Measurements from ENCODE around the gene LYL1.
"Not testable (repeated sequence)": the region's sequence is repeated elsewhere in the genome, so short reads cannot be mapped to it uniquely, and the experiment has no call there.

LYL1 gene

GRCh38 chr19:13102666-13103580 lies at the start of gene LYL1:
TSS of gene LYL1 (minus strand) at chr19:13102858. CDS start at chr19:13101171, 1,687 bp downstream.
- H3K79me2 ChIP-seq (ENCODE audit: control insufficient read depth, insufficient read depth, low read length, unreplicated experiment): no peaks in the 10 kb centered on the region
- H3K36me3 ChIP-seq (ENCODE audit: insufficient read depth, low read length): no peaks in the 10 kb centered on the region
- H3K4me3 ChIP-seq (ENCODE audit: low read depth, low read length): peak within 1 kb of the TSS; percentile 56
- H3K27me3 ChIP-seq (ENCODE audit: insufficient read depth, low read length): no peaks in the 10 kb centered on the region
- no peak within 1 kb of the TSS for H3K27ac ChIP-seq (ENCODE audit: low read depth, low read length)
- peaks cover 9% of the 10 kb centered on the region for H3K4me1 ChIP-seq (ENCODE audit: control insufficient read depth, insufficient read depth, low read length, unreplicated experiment)
- H2AFZ ChIP-seq (ENCODE audit: low read length, unreplicated experiment): peak within 1 kb of the TSS; percentile 7

DNA sequence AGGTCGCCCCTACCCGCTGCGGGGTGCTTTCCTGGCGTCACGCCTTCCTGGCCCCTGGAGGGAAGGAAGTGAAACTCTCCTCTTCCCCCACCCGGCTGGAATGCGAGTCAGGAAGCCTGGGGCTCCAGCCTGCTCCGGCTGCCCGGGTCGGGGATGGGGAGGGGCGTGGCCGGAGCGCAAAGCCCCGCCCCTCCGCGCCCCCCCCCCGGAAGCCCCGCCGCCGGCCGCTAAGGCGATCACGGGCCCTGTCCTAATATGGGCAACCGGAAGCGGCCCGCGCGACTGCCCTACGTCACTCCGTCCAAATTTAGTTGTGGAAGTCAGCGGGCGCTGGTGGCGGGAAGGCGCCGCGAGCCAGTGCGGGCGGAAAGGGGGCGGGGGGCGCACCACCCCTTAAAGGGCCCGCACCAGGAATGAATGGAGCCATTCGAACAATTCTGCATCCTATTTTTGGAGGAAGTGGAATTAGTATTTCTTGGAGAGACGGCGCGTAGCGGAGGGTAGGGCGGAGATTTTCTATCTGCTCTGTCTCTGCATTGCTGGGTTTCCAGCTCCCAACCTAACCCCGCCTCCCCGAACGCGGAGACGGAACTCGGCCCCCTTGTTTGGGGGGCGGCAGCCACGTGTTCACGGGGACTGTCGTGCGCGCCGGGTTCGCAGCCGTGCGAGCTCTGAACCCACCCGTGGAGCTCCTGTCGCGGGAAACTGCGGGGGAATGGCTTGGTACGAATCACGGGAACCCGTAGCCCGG lies 49.1 kb upstream of the LYL1 start:
- peaks cover 13% of the 10 kb centered on the region for H3K4me1 ChIP-seq (ENCODE audit: control insufficient read depth, insufficient read depth, low read length, unreplicated experiment)
- no peaks in the 10 kb centered on the region for H3K27me3 ChIP-seq (ENCODE audit: insufficient read depth, low read length)
- peak overlapping the region; percentile 97 for H3K4me3 ChIP-seq (ENCODE audit: low read depth, low read length)
- H3K36me3 ChIP-seq (ENCODE audit: insufficient read depth, low read length): peaks cover 9% of the 10 kb centered on the region; the same call in 1 of the 2 replicates
- no peak overlapping the region for H2AFZ ChIP-seq (ENCODE audit: low read length, unreplicated experiment)
- peaks cover 36% of the 10 kb centered on the region for H3K79me2 ChIP-seq (ENCODE audit: control insufficient read depth, insufficient read depth, low read length, unreplicated experiment)
- peak overlapping the region; percentile 96 for H3K27ac ChIP-seq (ENCODE audit: low read depth, low read length)

- no peaks in the 10 kb centered on the region for H3K27me3 ChIP-seq (ENCODE audit: insufficient read depth, low read length)
- H3K27ac ChIP-seq (ENCODE audit: low read depth, low read length): peak overlapping the region; percentile 89
- peaks cover 8% of the 10 kb centered on the region for H3K4me1 ChIP-seq (ENCODE audit: control insufficient read depth, insufficient read depth, low read length, unreplicated experiment)
- H2AFZ ChIP-seq (ENCODE audit: low read length, unreplicated experiment): no peak overlapping the region
- H3K79me2 ChIP-seq (ENCODE audit: control insufficient read depth, insufficient read depth, low read length, unreplicated experiment): peaks cover 36% of the 10 kb centered on the region
- H3K4me3 ChIP-seq (ENCODE audit: low read depth, low read length): peak overlapping the region; percentile 95
- H3K36me3 ChIP-seq (ENCODE audit: insufficient read depth, low read length): peaks cover 9% of the 10 kb centered on the region; the same call in 1 of the 2 replicates
These were observed 48.4 kb upstream of the LYL1 start for GRCh38 chr19:13150931-13151604.

DNA sequence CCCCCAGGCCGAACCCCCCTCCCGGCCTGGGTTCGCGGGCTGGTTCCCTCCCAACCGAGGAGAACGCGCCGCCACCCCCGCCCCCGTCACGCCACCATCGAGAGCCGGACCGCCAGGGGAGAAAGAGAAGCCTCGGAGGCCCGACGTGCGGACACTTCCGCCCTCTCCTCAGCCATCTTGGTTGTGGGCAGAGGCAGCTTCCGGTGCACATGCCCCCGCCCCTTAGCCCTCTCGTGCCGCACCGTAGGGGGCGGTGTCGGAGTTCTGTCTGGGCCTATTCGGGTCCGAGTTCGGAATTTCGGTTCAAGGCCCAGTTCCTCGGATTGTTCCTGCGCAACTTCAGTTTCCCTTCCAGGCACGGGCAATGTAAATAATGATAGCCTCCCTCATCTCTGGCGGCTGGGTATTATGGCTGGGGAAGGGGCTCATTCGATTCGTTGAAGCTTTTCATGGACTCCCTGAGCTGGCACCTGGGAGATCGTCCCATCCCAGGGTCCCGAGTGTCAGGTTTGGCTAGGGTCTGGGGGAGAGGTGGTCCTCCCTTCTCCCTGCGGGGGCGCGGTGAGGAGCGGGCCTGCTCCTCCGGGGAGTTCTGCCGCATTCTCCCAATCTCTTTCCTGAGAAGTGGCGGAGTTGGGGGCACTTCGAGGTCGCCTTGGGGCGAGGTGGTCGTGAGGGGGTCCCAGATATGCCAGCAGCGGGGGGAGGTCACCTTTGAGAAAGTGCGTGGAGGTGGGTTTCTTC lies 47.7 kb upstream of the LYL1 start, which contains the start of the genes IER2 and STX10:
Gene IER2 (plus strand): TSS at position 225 of the 744 bp plus-strand sequence. CDS start 2,776 bp downstream, outside the sequence.
Gene STX10 (minus strand): TSS at position 189 of the 744 bp plus-strand sequence. CDS start 202 bp downstream, outside the sequence.
- no peaks in the 10 kb centered on the region for H3K27me3 ChIP-seq (ENCODE audit: insufficient read depth, low read length)
- H3K27ac ChIP-seq (ENCODE audit: low read depth, low read length): peak within 1 kb of the TSS; percentile 89
- peaks cover 4% of the 10 kb centered on the region for H3K4me1 ChIP-seq (ENCODE audit: control insufficient read depth, insufficient read depth, low read length, unreplicated experiment)
- H2AFZ ChIP-seq (ENCODE audit: low read length, unreplicated experiment): peak within 1 kb of the TSS; percentile 53
- H3K4me3 ChIP-seq (ENCODE audit: low read depth, low read length): peak within 1 kb of the TSS; percentile 95
- peaks cover 36% of the 10 kb centered on the region for H3K79me2 ChIP-seq (ENCODE audit: control insufficient read depth, insufficient read depth, low read length, unreplicated experiment)
- peaks cover 9% of the 10 kb centered on the region; the same call in 1 of the 2 replicates for H3K36me3 ChIP-seq (ENCODE audit: insufficient read depth, low read length)

- Histone ChIP-seq H3K27me3 (ENCODE audit: insufficient read depth, low read length) (no peaks in the 10 kb centered on the region), H3K4me1 (ENCODE audit: control insufficient read depth, insufficient read depth, low read length, unreplicated experiment) (no peaks in the 10 kb centered on the region), H3K27ac (ENCODE audit: low read depth, low read length) (no peak overlapping the region), H3K4me3 (ENCODE audit: low read depth, low read length) (peak overlapping the region; percentile 95), H2AFZ (ENCODE audit: low read length, unreplicated experiment) (peak overlapping the region; percentile 53), H3K79me2 (ENCODE audit: control insufficient read depth, insufficient read depth, low read length, unreplicated experiment) (peaks cover 35% of the 10 kb centered on the region), H3K36me3 (ENCODE audit: insufficient read depth, low read length) (peaks cover 9% of the 10 kb centered on the region; the same call in 1 of the 2 replicates)
These were observed 47.0 kb upstream of the LYL1 start for GRCh38 chr19:13149628-13150186.

DNA sequence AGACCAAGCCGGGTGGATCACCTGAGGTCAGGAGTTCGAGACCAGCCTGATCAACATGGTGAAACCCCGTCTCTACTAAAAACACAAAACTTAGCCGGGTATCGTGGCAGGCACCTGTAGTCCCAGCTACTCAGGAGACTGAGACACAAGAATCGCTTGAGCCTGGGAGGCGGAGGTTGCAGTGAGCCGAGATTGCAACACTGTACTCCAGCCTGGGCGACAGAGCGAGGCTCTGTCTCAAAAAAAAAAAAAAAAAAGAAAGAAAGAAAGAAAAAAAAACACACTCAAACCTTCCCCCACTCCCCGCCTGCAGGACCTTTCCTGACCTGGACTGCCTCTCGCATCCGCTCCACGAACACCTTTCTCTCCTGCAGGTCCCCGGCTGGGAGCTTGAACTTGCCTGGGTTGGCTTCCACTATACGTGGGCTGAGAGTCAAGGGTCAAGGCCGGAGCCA lies 46.5 kb upstream of the LYL1 start:
- H3K27ac ChIP-seq (ENCODE audit: low read depth, low read length); H3K27me3 ChIP-seq (ENCODE audit: insufficient read depth, low read length); H3K4me1 ChIP-seq (ENCODE audit: control insufficient read depth, insufficient read depth, low read length, unreplicated experiment); H2AFZ ChIP-seq (ENCODE audit: low read length, unreplicated experiment); H3K36me3 ChIP-seq (ENCODE audit: insufficient read depth, low read length): not testable (repeated sequence)
- Histone ChIP-seq H3K79me2 (ENCODE audit: control insufficient read depth, insufficient read depth, low read length, unreplicated experiment) (peaks cover 30% of the 10 kb centered on the region), H3K4me3 (ENCODE audit: low read depth, low read length) (peak overlapping the region; percentile 95)

- H3K27me3 ChIP-seq (ENCODE audit: insufficient read depth, low read length): no peaks in the 10 kb centered on the region
- no peak overlapping the region for H3K27ac ChIP-seq (ENCODE audit: low read depth, low read length)
- H2AFZ ChIP-seq (ENCODE audit: low read length, unreplicated experiment): no peak overlapping the region
- H3K4me3 ChIP-seq (ENCODE audit: low read depth, low read length): no peak overlapping the region
- peaks cover 17% of the 10 kb centered on the region for H3K79me2 ChIP-seq (ENCODE audit: control insufficient read depth, insufficient read depth, low read length, unreplicated experiment)
- H3K4me1 ChIP-seq (ENCODE audit: control insufficient read depth, insufficient read depth, low read length, unreplicated experiment): peaks cover 8% of the 10 kb centered on the region
- H3K36me3 ChIP-seq (ENCODE audit: insufficient read depth, low read length): no peaks in the 10 kb centered on the region
These were observed 44.3 kb upstream of the LYL1 start for GRCh38 chr19:13146763-13147563.

DNA sequence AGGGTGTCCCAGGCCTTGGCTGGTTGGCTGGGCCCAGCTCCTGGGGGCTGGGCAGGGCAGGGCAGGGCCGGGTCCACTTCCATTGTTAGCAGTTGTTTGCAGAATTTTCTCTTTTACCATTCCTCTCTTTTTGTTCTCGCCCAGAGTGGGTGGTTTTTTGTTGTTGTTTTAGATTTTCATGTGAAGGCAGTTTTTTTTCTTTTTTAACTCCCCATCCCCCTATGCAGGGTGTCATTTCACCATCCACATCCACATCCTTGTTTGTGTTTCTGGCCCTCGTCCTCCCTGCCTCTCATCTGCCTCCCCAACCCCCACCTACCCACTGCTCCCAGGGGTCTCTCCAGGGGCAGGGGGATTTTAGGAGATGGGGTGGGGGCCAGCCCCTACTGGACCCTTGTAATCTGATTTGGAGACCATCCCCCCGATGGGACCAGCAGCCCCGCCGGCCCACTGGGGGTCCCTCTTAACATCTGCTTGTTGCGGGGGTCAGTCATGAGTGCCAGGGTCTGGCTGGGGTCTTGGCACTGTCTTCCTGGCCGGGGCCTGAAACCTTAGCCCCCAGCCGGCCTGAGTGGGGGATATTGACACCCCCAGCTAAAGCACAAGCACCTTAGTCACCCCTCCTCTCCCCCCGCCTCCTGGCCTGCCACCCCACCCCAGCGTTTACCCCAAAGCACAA lies 37.1 kb upstream of the LYL1 start:
- H3K4me3 ChIP-seq (ENCODE audit: low read depth, low read length): no peak overlapping the region
- no peaks in the 10 kb centered on the region for H3K27me3 ChIP-seq (ENCODE audit: insufficient read depth, low read length)
- H3K79me2 ChIP-seq (ENCODE audit: control insufficient read depth, insufficient read depth, low read length, unreplicated experiment): peaks cover 4% of the 10 kb centered on the region

GRCh38 chr19:13138916-13139198 lies 36.2 kb upstream of the LYL1 start:
- peaks cover 17% of the 10 kb centered on the region for H3K4me1 ChIP-seq (ENCODE audit: control insufficient read depth, insufficient read depth, low read length, unreplicated experiment)
- no peak overlapping the region for H2AFZ ChIP-seq (ENCODE audit: low read length, unreplicated experiment)
- no peak overlapping the region for H3K4me3 ChIP-seq (ENCODE audit: low read depth, low read length)
- peaks cover 12% of the 10 kb centered on the region for H3K79me2 ChIP-seq (ENCODE audit: control insufficient read depth, insufficient read depth, low read length, unreplicated experiment)
- H3K27ac ChIP-seq (ENCODE audit: low read depth, low read length): no peak overlapping the region
- no peaks in the 10 kb centered on the region for H3K27me3 ChIP-seq (ENCODE audit: insufficient read depth, low read length)
- no peaks in the 10 kb centered on the region for H3K36me3 ChIP-seq (ENCODE audit: insufficient read depth, low read length)

More for the DNA sequence above, 37.1 kb upstream of the LYL1 start:
- H3K4me1 ChIP-seq (ENCODE audit: control insufficient read depth, insufficient read depth, low read length, unreplicated experiment): peaks cover 9% of the 10 kb centered on the region
- H3K36me3 ChIP-seq (ENCODE audit: insufficient read depth, low read length): no peaks in the 10 kb centered on the region
- H3K27ac ChIP-seq (ENCODE audit: low read depth, low read length): no peak overlapping the region
- H2AFZ ChIP-seq (ENCODE audit: low read length, unreplicated experiment): no peak overlapping the region

Data from ACC112 (cell line).